H1 (cell line): ENCODE results near the gene INIP. TPM values are rescaled to one million over a fixed set of nuclear protein-coding genes. Genes with fewer than 3 reads are reported as not detected.

Experiments used
- CREB1 ChIP-seq: IDR thresholded peaks from 2 replicates; pipeline ENCODE4 v1.6.1; 2012; ENCODE audit warnings: inconsistent platforms
- E2F6 ChIP-seq: IDR thresholded peaks from 2 replicates; pipeline ENCODE4 v1.6.1; 2012; ENCODE audit warnings: inconsistent platforms
- EGR1 ChIP-seq: IDR thresholded peaks from 2 replicates; pipeline ENCODE4 v1.6.1; 2011; ENCODE audit warnings: low read depth, low read length, borderline replicate concordance
- GABPA ChIP-seq: IDR thresholded peaks from 2 replicates; pipeline ENCODE4 v1.6.1; 2011; ENCODE audit warnings: mild to moderate bottlenecking, low read length, moderate library complexity, borderline replicate concordance; ENCODE audit not compliant: insufficient read depth
- SAP30 ChIP-seq: fragments of 300-600 bp; sonication (generic); IDR thresholded peaks from 2 replicates; pipeline ENCODE4 v1.7.1; 2012; ENCODE audit warnings: low read length, moderate library complexity, mild to moderate bottlenecking, inconsistent platforms; ENCODE audit not compliant: insufficient read depth, insufficient replicate concordance
- SUZ12 ChIP-seq: fragments of 200-600 bp; sonication (generic); IDR thresholded peaks from 2 replicates; pipeline ENCODE4 v1.6.1; 2012; ENCODE audit warnings: mild to moderate bottlenecking, inconsistent platforms, low read length, moderate library complexity, mixed read lengths
- TCF12 ChIP-seq: IDR thresholded peaks from 2 replicates; pipeline ENCODE4 v1.6.1; 2011; ENCODE audit warnings: low read depth, mild to moderate bottlenecking, low read length
- polyA plus RNA-seq, 7 experiments: library from polyadenylated mRNA; depleted of rRNA in 3 of 7; stranded (reverse) in 5 of 7; unstranded in 2 of 7; fragments of >200 nt in 5 of 7; fragments of 200-250 nt in 2 of 7; gene quantifications; 1 replicate in 5 of 7; 2 replicates in 1 of 7; 4 replicates in 1 of 7; pipeline versions ENCODE4 v1.2.1 to v1.2.3, GENCODE V29; 2011 to 2013; ENCODE audit warnings: missing spikeins in 2 of 7, mixed read lengths in 2 of 7
- total RNA-seq: library from RNA; stranded (reverse); fragmentation: NEBNext Ultra II Directional; extraction: Animal tissue kit (Norgen Biotek cat#: 25700); gene quantifications from 2 replicates; pipeline ENCODE4 v1.2.1, GENCODE V29; 2021

INIP gene
- total and polyA plus RNA-seq, 2 of the 8 experiments (the other 6 are each of a cell fraction or from before 2014, with no cell fraction given), result 10.7 to 18.3 TPM

DNA sequence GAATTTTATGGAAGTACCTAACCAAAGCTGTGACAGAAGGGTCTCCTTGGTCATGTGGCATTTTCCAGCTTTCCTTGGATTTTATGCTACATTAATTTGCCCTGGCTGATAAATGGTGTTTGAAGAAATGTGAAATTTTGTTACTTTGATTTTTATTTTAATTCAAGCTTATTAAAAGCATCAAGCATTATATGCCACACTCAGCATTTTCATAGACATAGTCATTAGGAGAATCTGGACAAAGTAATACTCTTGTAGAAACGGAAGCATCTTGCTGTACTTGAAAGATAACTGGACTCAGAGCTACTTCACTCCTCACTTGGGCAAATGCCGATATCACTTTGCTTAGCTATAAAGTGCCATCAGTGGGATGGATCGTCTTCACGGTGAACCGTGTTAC, 54.2 kb downstream of the INIP start (continued):
- TF ChIP-seq GABPA (no peak), SAP30 (no peak), E2F6 (no peak), SUZ12 (no peak), TCF12 (no peak), EGR1 (no peak), CREB1 (no peak)
